Thyroid gland (tissue), 4 donors: ENCODE data around the gene SH3TC2. TPM values are rescaled to one million over a fixed set of nuclear protein-coding genes. Genes with fewer than 3 reads are reported as not detected.

Experiments used
- DNase-seq, 2 donors: peaks; one replicate each; pipeline ENCODE4 v3.0.0-alpha.2; 2019
- H3K27ac ChIP-seq, 3 donors: fragments of 200-600 bp; sonication (generic); 1 replicate in 2 of 3; 2 replicates in 1 of 3; pipeline ENCODE4 v1.5.1; 2016 to 2019; ENCODE audit warnings: mild to moderate bottlenecking in 1 of 3, moderate library complexity in 1 of 3
- H3K27me3 ChIP-seq: fragments of 200-600 bp; sonication (generic); one replicate; pipeline ENCODE4 v1.5.1; 2019
- H3K36me3 ChIP-seq, 2 donors: fragments of 200-600 bp; sonication (generic); one replicate each; pipeline ENCODE4 v1.5.1; 2016 to 2019
- H3K4me1 ChIP-seq, 2 donors: fragments of 200-600 bp; sonication (generic); one replicate each; pipeline ENCODE4 v1.5.1; 2017 to 2019
- H3K4me3 ChIP-seq, 3 donors: fragments of 200-600 bp; sonication (generic); replicated peaks in 1 of 3; 1 replicate in 2 of 3; 2 replicates in 1 of 3; pipeline ENCODE4 v1.5.1; 2016; ENCODE audit warnings: mild to moderate bottlenecking in 1 of 3
- H3K9me3 ChIP-seq: fragments of 200-600 bp; sonication (generic); one replicate; pipeline ENCODE4 v1.5.1; 2017
- CTCF ChIP-seq, 6 experiments: fragments of 200-600 bp in 3 of 6; fragments of 450-650 bp in 3 of 6; sonication (generic) in 3 of 6; IDR thresholded peaks; one replicate each; pipeline ENCODE4 v1.5.1; 2016 to 2019; ENCODE audit warnings: antibody characterized with exemption in 6 of 6, mild to moderate bottlenecking in 2 of 6, inconsistent platforms in 1 of 6, moderate library complexity in 1 of 6
- POLR2A ChIP-seq, 2 donors: fragments of 450-650 bp; IDR thresholded peaks; one replicate each; pipeline ENCODE4 v1.6.1; 2017; ENCODE audit warnings: antibody characterized with exemption in 2 of 2, mild to moderate bottlenecking in 2 of 2, moderate library complexity in 1 of 2
- WGBS, 2 donors: methylation state at CpG; one replicate each; pipeline ENCODE4 v1.1.5; 2017; 5-methylcytosine and 5-hydroxymethylcytosine counted together
- intact Hi-C: fragments of 100-400 bp; cut with DNase I; formaldehyde crosslinking; loops from one replicate; pipeline ENCODE4 v1.15.1; 2023
- total RNA-seq, 4 donors: library from RNA; depleted of rRNA; stranded (reverse); fragments of >200 nt; gene quantifications; one replicate each; pipeline ENCODE4 v1.2.3, GENCODE V29; 2016

The SH3TC2 gene
- total RNA-seq, 4 donors from 2014 or later, result 0.83 to 2.0 (median 1.5) TPM

- 94 to 99% methylated on average over 3 of the region's 3 CpGs for WGBS, 2 donors
- TF ChIP-seq POLR2A (IDR thresholded peaks at IDR 0.05) (no peak), CTCF (IDR thresholded peaks at IDR 0.05) (no peak)
- H3K27ac ChIP-seq, result no peak overlapping the region
- H3K27me3 ChIP-seq, result no peaks in the 10 kb centered on the region
- H3K36me3 ChIP-seq, result no peaks in the 10 kb centered on the region
- no peaks in the 10 kb centered on the region for H3K9me3 ChIP-seq
- peaks cover 16 to 33% of the 10 kb centered on the region in 2 donors for H3K4me1 ChIP-seq
- no peak for DNase-seq
- H3K4me3 ChIP-seq, result no peak overlapping the region
- intact Hi-C loops, result no loop called here
Observed at GRCh38 chr5:148970876-148971275, 92.0 kb downstream of the SH3TC2 start.

- DNase-seq, result peak; percentile 52 to 87
- intact Hi-C loops, result no loop called here
- H3K27ac ChIP-seq, result peak overlapping the region in 1 of 3 donors; percentile 48
- H3K36me3 ChIP-seq, result no peaks in the 10 kb centered on the region
- H3K27me3 ChIP-seq, result no peaks in the 10 kb centered on the region
- H3K4me1 ChIP-seq, result peaks cover 21 to 38% of the 10 kb centered on the region in 2 donors
- 17 to 27% methylated on average over 2 of the region's 2 CpGs for WGBS, 2 donors
- TF ChIP-seq POLR2A (IDR thresholded peaks at IDR 0.05) (no peak), CTCF (IDR thresholded peaks at IDR 0.05) (no peak)
- H3K9me3 ChIP-seq, result no peaks in the 10 kb centered on the region
- H3K4me3 ChIP-seq, result no peak overlapping the region
Observed at GRCh38 chr5:148970228-148970627, 92.6 kb downstream of the SH3TC2 start.

GRCh38 chr5:148969291-148969690 lies 93.6 kb downstream of the SH3TC2 start:
- intact Hi-C loops, result no loop called here
- H3K9me3 ChIP-seq, result no peaks in the 10 kb centered on the region
- TF ChIP-seq CTCF (IDR thresholded peaks at IDR 0.05) (no peak), POLR2A (IDR thresholded peaks at IDR 0.05) (no peak)
- 65 to 76% methylated on average over 3 of the region's 3 CpGs for WGBS, 2 donors
- H3K36me3 ChIP-seq, result no peaks in the 10 kb centered on the region
- peaks cover 22 to 42% of the 10 kb centered on the region in 2 donors for H3K4me1 ChIP-seq
- no peak overlapping the region for H3K4me3 ChIP-seq
- DNase-seq, result no peak
- no peak overlapping the region for H3K27ac ChIP-seq
- no peaks in the 10 kb centered on the region for H3K27me3 ChIP-seq

- no peaks in the 10 kb centered on the region for H3K9me3 ChIP-seq
- no peak overlapping the region for H3K4me3 ChIP-seq
- no peak overlapping the region for H3K27ac ChIP-seq
- 97 to 98% methylated on average over 2 of the region's 2 CpGs for WGBS, 2 donors
- H3K27me3 ChIP-seq, result no peaks in the 10 kb centered on the region
- intact Hi-C loops, result no loop called here
- DNase-seq, result no peak
- H3K4me1 ChIP-seq, result peaks cover 22 to 42% of the 10 kb centered on the region in 2 donors
- no peaks in the 10 kb centered on the region for H3K36me3 ChIP-seq
- no peak for TF ChIP-seq CTCF (IDR thresholded peaks at IDR 0.05)
- TF ChIP-seq POLR2A (IDR thresholded peaks at IDR 0.05), result no peak
Observed at GRCh38 chr5:148968311-148968710, 94.6 kb downstream of the SH3TC2 start.

DNA sequence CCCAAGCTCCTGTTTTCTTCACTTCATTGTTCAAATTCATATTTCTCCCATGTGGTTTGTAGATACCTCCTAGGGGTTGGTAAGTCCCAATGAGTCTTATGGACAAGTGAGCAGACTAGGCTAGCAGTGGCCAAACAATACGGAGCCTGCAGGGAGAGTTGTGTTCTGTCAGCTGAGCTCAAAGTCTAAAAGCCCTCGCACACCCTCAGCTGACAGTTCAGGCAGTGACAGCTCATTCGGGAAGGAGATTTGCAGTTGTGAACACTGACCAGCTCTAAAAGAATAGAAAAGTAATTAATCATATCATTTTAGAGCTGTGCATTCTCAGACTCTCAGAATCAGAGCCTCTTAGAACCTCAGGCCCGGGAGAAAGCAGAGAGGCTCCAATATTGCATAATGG lies 95.1 kb downstream of the SH3TC2 start:
- H3K36me3 ChIP-seq, result no peaks in the 10 kb centered on the region
- TF ChIP-seq POLR2A (IDR thresholded peaks at IDR 0.05), result no peak
- TF ChIP-seq CTCF (IDR thresholded peaks at IDR 0.05), result no peak
- no peaks in the 10 kb centered on the region for H3K9me3 ChIP-seq
- no peak overlapping the region for H3K27ac ChIP-seq
- no peak for DNase-seq
- WGBS, 2 donors, result 58 to 92% methylated on average over 4 of the region's 4 CpGs
- no peak overlapping the region for H3K4me3 ChIP-seq
- peaks cover 22 to 42% of the 10 kb centered on the region in 2 donors for H3K4me1 ChIP-seq
- intact Hi-C loops, result no loop called here
- no peaks in the 10 kb centered on the region for H3K27me3 ChIP-seq
